Effector CD8-positive, alpha-beta T cell (primary cell): Measurements from ENCODE around the gene SPO11.
"Not testable (repeated sequence)": the region's sequence is repeated elsewhere in the genome, so short reads cannot be mapped to it uniquely, and the experiment has no call there.

ENCODE experiments used
- DNase-seq: peaks from one replicate; lab custom pipeline; 2025; lab: John Stamatoyannopoulos, UW

SPO11 gene

GRCh38 chr20:57341663-57342062 is 12.1 kb downstream of the SPO11 start:
- no peak for DNase-seq

DNA sequence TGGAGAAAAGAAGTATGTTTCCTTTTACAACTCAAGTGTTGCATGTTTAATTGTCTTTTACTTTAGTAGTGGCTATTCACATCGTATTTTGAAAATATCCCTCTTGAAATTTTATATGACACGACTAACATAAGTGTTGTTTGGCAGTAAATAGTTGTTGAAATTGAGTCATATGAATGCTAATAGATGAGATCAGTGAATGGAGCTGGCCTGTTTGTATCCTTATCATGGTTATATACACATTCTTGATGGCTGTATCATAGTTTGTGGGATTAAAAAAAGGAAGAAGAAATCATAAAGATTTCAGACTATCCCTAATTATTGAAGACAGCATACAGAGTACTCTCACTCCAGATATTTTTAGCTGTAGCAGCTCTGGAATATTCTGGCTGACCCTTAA is 13.2 kb downstream of the SPO11 start:
- DNase-seq: no peak

DNA sequence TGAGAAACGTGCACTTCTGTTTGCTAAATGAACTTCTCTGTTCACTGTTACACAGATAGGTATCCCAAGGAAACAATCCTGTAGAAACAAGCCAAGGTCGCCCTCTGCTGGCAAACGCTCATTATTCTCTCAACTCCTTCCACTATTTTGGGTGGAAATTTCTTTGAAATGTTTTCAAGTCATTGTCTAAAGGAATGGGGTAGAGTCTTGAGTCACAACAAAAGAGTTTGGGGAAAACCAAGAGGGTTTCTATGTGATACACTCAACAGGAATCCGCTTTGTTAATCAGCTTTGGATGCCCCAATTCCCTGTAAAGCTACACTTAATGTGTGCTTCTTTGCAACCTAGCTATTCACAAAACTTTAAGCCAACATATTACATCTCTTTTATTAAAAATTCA is 16.9 kb downstream of the SPO11 start:
- peak; percentile 39 for DNase-seq

- no peak for DNase-seq
These were observed 17.8 kb downstream of the SPO11 start for GRCh38 chr20:57347393-57347792.

DNA sequence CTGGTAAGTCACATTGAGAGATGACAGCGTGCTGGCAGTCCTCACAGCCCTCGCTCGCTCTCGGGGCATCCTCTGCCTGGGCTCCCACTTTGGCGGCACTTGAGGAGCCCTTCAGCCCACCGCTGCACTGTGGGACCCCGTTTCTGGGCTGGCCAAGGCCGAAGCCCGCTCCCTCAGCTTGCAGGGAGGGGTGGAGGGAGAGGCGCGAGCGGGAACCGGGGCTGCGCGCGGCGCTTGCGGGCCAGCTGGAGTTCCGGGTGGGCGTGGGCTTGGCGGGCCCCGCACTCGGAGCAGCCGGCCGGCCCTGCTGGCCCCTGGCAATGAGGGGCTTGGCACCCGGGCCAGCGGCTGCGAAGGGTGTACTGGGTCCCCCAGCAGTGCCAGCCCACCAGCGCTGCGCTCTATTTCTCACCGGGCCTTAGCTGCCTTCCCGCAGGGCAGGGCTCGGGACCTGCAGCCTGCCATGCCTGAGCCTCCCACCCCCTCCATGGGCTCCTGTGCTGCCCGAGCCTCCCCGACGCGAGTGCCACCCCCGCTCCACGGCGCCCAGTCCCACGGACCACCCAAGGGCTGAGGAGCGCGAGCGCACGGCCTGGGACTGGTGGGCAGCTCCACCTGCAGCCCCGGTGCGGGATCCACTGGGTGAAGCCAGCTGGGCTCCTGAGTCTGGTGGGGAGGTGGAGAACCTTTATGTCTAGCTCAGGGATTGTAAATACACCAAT is 18.8 kb downstream of the SPO11 start:
- not testable (repeated sequence) for DNase-seq

DNA sequence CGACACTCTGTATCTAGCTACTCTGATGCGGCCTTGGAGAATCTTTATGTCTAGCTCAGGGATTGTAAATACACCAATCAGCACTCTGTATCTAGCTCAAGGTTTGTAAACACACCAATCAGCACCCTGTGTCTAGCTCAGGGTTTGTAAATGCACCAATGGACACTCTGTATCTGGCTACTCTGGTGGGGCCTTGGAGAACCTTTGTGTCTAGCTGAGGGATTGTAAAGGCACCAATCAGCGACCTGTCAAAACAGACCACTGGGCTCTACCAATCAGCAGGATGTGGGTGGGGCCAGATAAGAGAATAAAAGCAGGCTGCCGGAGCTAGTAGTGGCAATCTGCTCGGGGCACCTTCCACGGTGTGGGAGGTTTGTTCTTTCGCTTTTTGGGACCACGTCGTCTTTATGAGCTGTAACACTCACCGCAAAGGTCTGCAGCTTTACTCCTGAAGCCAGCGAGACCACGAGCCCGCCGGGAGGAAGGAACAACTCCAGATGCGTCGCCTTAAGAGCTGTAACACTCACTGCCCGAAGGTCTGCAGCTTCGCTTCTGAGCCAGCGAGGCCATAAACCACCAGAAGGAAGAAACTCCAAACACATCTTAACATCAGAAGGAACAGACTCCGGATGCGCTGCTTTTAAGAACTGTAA is 19.4 kb downstream of the SPO11 start:
- DNase-seq: not testable (repeated sequence)

DNA sequence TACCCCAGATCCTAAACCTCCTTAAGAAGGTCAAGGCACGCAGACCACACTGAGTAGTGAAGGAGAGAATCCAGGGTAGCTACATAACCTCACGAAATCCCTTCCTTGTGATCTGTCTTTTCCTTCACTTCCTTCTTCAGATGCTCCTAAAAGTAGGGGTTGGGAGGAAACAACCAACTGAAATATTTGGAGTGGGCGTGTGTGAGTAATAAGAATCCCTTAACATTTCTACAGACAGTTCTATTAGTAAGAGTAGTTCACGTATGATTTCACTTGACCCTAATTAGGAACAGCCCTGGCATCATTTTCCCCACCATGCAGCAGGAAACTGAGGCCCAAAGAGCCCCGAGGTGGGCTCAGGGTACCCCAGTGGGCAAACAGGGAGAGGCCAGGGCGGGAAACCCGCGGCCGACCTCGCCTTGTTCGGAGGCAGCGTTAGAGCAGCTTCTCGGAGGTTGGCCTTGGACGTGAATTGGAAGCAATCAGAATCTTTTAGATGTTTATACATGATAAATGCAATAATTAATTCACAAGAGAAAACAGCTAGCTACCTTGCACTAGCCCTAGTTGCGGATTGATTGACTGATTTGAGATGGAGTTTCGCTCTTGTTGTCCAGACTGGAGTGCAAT is 20.6 kb downstream of the SPO11 start:
- no peak for DNase-seq

DNA sequence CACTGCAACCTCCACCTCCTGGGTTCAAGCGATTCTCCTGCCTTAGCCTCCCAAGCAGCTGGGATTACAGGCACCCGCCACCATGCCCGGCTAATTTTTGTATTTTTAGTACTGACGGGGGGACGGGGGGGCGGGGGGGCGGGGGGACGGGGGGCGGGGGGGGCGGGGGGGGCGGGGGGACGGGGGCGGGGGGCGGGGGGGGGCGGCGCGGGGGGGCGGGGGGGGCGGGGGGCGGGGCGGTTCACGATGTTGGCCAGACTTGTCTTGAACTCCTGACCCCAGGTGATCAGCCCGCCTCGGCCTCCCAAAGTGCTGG is 21.1 kb downstream of the SPO11 start:
- not testable (repeated sequence) for DNase-seq

- peak; percentile 81 for DNase-seq
These were observed 21.6 kb downstream of the SPO11 start, which contains the start of gene RAE1 for GRCh38 chr20:57351042-57351783. TSS of gene RAE1 (plus strand) at chr20:57351255. CDS start at chr20:57354039, 2,784 bp downstream.

- DNase-seq: no peak
These were observed 22.7 kb downstream of the SPO11 start for GRCh38 chr20:57352305-57352704.

DNA sequence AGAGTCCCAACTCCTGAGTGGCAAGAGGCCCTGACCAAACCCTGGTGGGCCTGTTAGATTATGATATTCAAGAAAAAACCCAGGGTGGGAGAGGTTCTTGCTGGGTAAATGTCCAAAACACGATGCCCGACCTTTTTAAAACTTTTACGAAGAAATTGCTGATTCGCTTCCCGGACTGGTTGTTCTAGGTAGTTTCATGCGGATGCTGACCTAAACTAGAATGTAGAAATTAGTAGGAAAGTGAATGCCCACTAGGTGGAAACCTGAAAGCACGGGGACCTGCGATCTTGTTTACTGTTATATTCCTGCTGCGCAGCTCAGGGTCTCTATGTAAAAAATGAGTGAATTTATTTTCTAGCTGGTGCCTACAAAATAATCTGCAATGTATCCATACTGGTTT is 23.7 kb downstream of the SPO11 start:
- no peak for DNase-seq

DNA sequence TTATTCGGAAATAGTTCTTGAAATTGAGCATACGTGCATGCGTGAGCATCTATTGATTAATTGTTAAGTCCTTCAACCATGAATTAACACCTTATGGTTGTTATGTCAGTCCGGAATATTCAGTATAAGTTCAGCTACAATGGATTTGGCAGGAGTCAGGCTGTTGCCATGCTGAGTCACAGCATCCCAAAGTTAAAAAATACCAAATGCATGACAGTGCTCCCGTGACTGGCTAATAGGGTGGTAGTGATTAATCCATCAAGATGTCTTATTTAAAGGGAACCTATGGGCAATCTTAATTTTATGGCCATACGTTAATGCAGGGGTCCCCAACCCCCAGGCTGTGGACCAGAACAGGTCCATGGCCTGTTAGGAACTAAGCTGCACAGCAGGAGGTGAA is 31.9 kb downstream of the SPO11 start:
- no peak for DNase-seq

GRCh38 chr20:57364451-57364850 is 34.8 kb downstream of the SPO11 start:
- DNase-seq: no peak

- no peak for DNase-seq
These were observed 40.0 kb downstream of the SPO11 start for GRCh38 chr20:57369596-57369995.

DNA sequence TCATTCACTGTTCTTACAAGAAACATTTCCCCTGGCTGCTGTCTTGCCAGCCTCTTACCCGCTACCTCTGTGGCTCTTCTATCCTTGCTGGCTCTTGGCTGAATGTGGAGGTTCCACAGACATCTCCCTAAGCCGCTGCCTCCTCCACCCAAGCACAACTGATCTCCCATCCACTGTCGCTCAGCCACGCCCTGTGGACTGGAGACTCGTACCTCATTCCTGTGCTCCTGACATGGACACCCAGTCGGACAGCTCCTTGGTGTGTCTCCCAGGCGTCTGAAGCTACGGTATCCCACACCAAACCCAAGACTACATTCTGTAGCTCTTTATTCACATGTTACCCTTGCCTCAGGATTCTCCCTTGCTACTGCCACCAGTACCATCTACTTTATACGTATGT is 40.7 kb downstream of the SPO11 start:
- no peak for DNase-seq

- no peak for DNase-seq
These were observed 41.8 kb downstream of the SPO11 start for GRCh38 chr20:57371363-57371762.

DNA sequence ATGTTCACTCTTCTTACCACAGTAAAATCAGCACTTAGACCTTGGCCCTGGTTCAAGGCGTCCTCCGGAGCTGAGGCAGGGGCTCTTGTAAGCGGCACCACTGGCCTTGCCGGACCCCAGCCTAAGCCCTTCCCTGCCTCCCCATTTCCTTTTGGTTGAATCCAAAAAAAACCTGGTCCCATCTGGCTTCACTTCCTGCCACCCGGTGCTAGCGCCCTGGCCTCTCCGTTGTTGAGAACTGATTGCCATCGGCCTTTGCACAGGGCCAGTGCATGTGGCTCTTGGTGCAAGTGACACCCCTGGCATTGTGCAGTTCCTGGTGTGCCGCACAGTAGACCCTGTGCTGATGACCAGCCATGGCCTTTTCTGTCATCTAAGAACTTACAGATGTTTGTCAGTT is 42.6 kb downstream of the SPO11 start:
- no peak for DNase-seq

GRCh38 chr20:57372581-57373350 is 43.2 kb downstream of the SPO11 start:
- DNase-seq: no peak

GRCh38 chr20:57374343-57374930 is 44.8 kb downstream of the SPO11 start:
- no peak for DNase-seq

- DNase-seq: no peak
These were observed 45.5 kb downstream of the SPO11 start for GRCh38 chr20:57374931-57375651.
